SK-N-SH treated with all-trans-retinoic acid at 6 μM for 48 hours (cell line): ENCODE results near the gene SLC12A8.
A peak's percentile ranks its signal among the peaks of the same experiment; 100 is the strongest.

Experiments used
- ATAC-seq: fragments of 200-7000 bp; cut with Tn5 transposase; 3 replicates; pipeline ENCODE4 v1.9.1; 2020; ENCODE audit warnings: mild to moderate bottlenecking, moderate library complexity
- ARNTL ChIP-seq: fragments of 450-650 bp; formaldehyde crosslinking; IDR thresholded peaks from 2 replicates; pipeline ENCODE4 v1.5.0; 2020; ENCODE audit warnings: low read depth, mild to moderate bottlenecking, moderate library complexity, borderline replicate concordance
- BACH2 ChIP-seq: fragments of 250-450 bp; sonication (Bioruptor Pico); IDR thresholded peaks from 2 replicates; pipeline ENCODE4 v1.9.0; 2021; ENCODE audit warnings: mild to moderate bottlenecking, borderline replicate concordance
- CSDC2 ChIP-seq: fragments of 250-450 bp; sonication (Bioruptor Pico); IDR thresholded peaks from 2 replicates; pipeline ENCODE4 v1.5.0; 2020; ENCODE audit warnings: mild to moderate bottlenecking, moderate library complexity
- CSRNP3 ChIP-seq: fragments of 250-450 bp; sonication (Bioruptor Pico); IDR thresholded peaks from 2 replicates; pipeline ENCODE4 v1.5.1; 2021; ENCODE audit warnings: mild to moderate bottlenecking, moderate library complexity
- ESRRG ChIP-seq: fragments of 250-450 bp; sonication (Bioruptor Pico); IDR thresholded peaks from 2 replicates; pipeline ENCODE4 v1.6.1; 2021; ENCODE audit warnings: mild to moderate bottlenecking
- GLIS3 ChIP-seq: fragments of 250-450 bp; sonication (Bioruptor Pico); IDR thresholded peaks from 2 replicates; pipeline ENCODE4 v1.5.0; 2020; ENCODE audit warnings: mild to moderate bottlenecking, moderate library complexity
- ISL1 ChIP-seq: fragments of 250-450 bp; sonication (Bioruptor Pico); IDR thresholded peaks from 2 replicates; pipeline ENCODE4 v2.1.2; 2022; ENCODE audit warnings: mild to moderate bottlenecking, moderate library complexity
- POU6F1 ChIP-seq: fragments of 250-450 bp; sonication (Bioruptor Pico); IDR thresholded peaks from 2 replicates; pipeline ENCODE4 v1.8.0; 2021; ENCODE audit warnings: low read depth, mild to moderate bottlenecking, moderate library complexity, borderline replicate concordance
- RARB ChIP-seq: fragments of 250-450 bp; sonication (Bioruptor Pico); IDR thresholded peaks from 2 replicates; pipeline ENCODE4 v1.8.0; 2021; ENCODE audit warnings: mild to moderate bottlenecking, moderate library complexity
- SNAI2 ChIP-seq: fragments of 250-450 bp; sonication (Bioruptor Pico); IDR thresholded peaks from 2 replicates; pipeline ENCODE4 v1.5.0; 2020; ENCODE audit warnings: mild to moderate bottlenecking, moderate library complexity
- TCF4 ChIP-seq: fragments of 250-450 bp; sonication (Bioruptor Pico); IDR thresholded peaks from 2 replicates; pipeline ENCODE4 v1.8.0; 2021; ENCODE audit warnings: mild to moderate bottlenecking, moderate library complexity, borderline replicate concordance
- TOX ChIP-seq: fragments of 250-450 bp; sonication (Bioruptor Pico); IDR thresholded peaks from 2 replicates; pipeline ENCODE4 v1.8.0; 2021; ENCODE audit warnings: mild to moderate bottlenecking, moderate library complexity, borderline replicate concordance
- TSHZ2 ChIP-seq: fragments of 250-450 bp; sonication (Bioruptor Pico); IDR thresholded peaks from 2 replicates; pipeline ENCODE4 v1.5.0; 2020; ENCODE audit warnings: mild to moderate bottlenecking, moderate library complexity
- ZC3H10 ChIP-seq: fragments of 250-450 bp; sonication (Bioruptor Pico); IDR thresholded peaks from 2 replicates; pipeline ENCODE4 v1.5.1; 2021; ENCODE audit warnings: mild to moderate bottlenecking, moderate library complexity
- ZFP30 ChIP-seq: fragments of 450-650 bp; formaldehyde crosslinking; IDR thresholded peaks from 2 replicates; pipeline ENCODE4 v1.5.0; 2022; ENCODE audit warnings: mild to moderate bottlenecking, moderate library complexity
- ZNF565 ChIP-seq: fragments of 450-650 bp; formaldehyde crosslinking; conservative IDR thresholded peaks from 2 replicates; pipeline ENCODE4 v1.5.0; 2020; ENCODE audit warnings: low read depth, mild to moderate bottlenecking, moderate library complexity
- ZNF70 ChIP-seq: fragments of 450-650 bp; formaldehyde crosslinking; IDR thresholded peaks from 2 replicates; pipeline ENCODE4 v1.5.0; 2020; ENCODE audit warnings: mild to moderate bottlenecking, moderate library complexity
- ZNF8 ChIP-seq: fragments of 450-650 bp; formaldehyde crosslinking; IDR thresholded peaks from 2 replicates; pipeline ENCODE4 v1.5.0; 2020; ENCODE audit warnings: mild to moderate bottlenecking, moderate library complexity

SLC12A8 gene

GRCh38 chr3:125213364-125213755 is 812 bp upstream of the SLC12A8 start:
- TF ChIP-seq CSRNP3 (CRISPR knock-in tag), result no peak
- TF ChIP-seq ZNF8 (CRISPR knock-in tag), result no peak
- TF ChIP-seq GLIS3, result no peak
- TF ChIP-seq ARNTL, result no peak
- ATAC-seq, result peak; percentile 4; the same call in 1 of the 3 replicates

- no peak for TF ChIP-seq ZNF70 (CRISPR knock-in tag)
- no peak for TF ChIP-seq TSHZ2 (CRISPR knock-in tag)
- no peak for TF ChIP-seq ZNF8 (CRISPR knock-in tag)
- no peak for TF ChIP-seq ISL1
- TF ChIP-seq ZNF565 (CRISPR knock-in tag), result no peak
- TF ChIP-seq TCF4, result no peak
- no peak for TF ChIP-seq SNAI2 (CRISPR knock-in tag)
- no peak for TF ChIP-seq TOX (CRISPR knock-in tag)
- no peak for TF ChIP-seq ZC3H10 (CRISPR knock-in tag)
- TF ChIP-seq, all 23 proteins: peak for 0
- ATAC-seq, result no peak
These were observed 448 bp downstream of the SLC12A8 start for GRCh38 chr3:125212091-125212508.

GRCh38 chr3:125211523-125212090 is 941 bp downstream of the SLC12A8 start:
- ATAC-seq, result no peak
- TF ChIP-seq BACH2, result no peak
- no peak for TF ChIP-seq ZFP30 (CRISPR knock-in tag)
- TF ChIP-seq ARNTL, result no peak
- TF ChIP-seq RARB (CRISPR knock-in tag), result no peak
- no peak for TF ChIP-seq ZC3H10 (CRISPR knock-in tag)
- TF ChIP-seq ESRRG, result no peak

GRCh38 chr3:125207949-125208568 is 4.5 kb downstream of the SLC12A8 start:
- TF ChIP-seq ZFP30 (CRISPR knock-in tag), result no peak
- no peak for ATAC-seq

- TF ChIP-seq SNAI2 (CRISPR knock-in tag) (no peak), POU6F1 (no peak), CSDC2 (CRISPR knock-in tag) (no peak), TSHZ2 (CRISPR knock-in tag) (no peak), ZC3H10 (CRISPR knock-in tag) (no peak), ZNF565 (CRISPR knock-in tag) (no peak)
- ATAC-seq, result no peak
These were observed 5.0 kb downstream of the SLC12A8 start for GRCh38 chr3:125207507-125207906.
